Measurements from ENCODE around the gene SAFB2. TPM values are rescaled to one million over a fixed set of nuclear protein-coding genes. Genes with fewer than 3 reads are reported as not detected.

Gene SAFB2
- total and polyA plus RNA-seq, 9 of the 15 experiments (the other 6 are each of a cell fraction or from before 2014, with no cell fraction given) = 4.5 to 103 (median 47.3) TPM

DNA sequence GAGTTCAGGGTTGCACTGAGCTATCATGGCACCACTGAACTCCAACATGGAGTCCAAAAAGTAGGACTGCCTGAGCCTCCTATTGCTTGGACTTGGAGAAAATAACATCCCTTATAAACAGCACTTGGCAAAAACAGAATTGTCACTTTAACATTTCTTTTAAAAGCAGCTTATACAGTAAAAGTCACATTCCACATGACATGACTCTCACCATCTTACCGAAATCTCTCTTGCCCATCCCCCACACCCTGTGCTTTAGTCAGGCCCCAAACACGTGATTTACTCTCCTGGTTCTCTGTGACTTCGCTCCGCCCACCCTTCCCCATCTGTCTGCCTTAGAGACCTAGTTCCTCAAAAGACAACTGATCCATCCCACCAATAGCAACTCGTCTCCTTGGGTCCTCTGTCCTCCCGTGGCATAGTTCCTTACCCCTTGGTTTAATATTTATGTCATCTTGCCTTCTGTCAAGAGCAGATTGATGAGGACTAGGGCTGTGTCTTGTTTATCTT is 4.9 kb upstream of the SAFB2 start (continued):
- TF ChIP-seq, protein P1, sequence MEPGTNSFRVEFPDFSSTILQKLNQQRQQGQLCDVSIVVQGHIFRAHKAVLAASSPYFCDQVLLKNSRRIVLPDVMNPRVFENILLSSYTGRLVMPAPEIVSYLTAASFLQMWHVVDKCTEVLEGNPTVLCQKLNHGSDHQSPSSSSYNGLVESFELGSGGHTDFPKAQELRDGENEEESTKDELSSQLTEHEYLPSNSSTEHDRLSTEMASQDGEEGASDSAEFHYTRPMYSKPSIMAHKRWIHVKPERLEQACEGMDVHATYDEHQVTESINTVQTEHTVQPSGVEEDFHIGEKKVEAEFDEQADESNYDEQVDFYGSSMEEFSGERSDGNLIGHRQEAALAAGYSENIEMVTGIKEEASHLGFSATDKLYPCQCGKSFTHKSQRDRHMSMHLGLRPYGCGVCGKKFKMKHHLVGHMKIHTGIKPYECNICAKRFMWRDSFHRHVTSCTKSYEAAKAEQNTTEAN (CRISPR knock-in tag; IDR thresholded peaks at IDR 0.05) = no peak
- TF ChIP-seq GATA2 (CRISPR knock-in tag; IDR thresholded peaks at IDR 0.05) = no peak
- TF ChIP-seq NCOA1 (IDR thresholded peaks at IDR 0.05; ENCODE audit: low read depth) = no peak
- TF ChIP-seq KAT8 (IDR thresholded peaks at IDR 0.05; ENCODE audit: low read depth) = no peak
- no peak for TF ChIP-seq YY1 (IDR thresholded peaks at IDR 0.05; ENCODE audit: borderline replicate concordance in 1 of 3, control insufficient read depth in 1 of 3, extremely low read depth in 1 of 3, insufficient read depth in 3 of 3, insufficient read length in 1 of 3, insufficient replicate concordance in 2 of 3, low read depth in 1 of 3, low read length in 2 of 3)
- no peak for TF ChIP-seq ZNF263 (CRISPR knock-in tag; IDR thresholded peaks at IDR 0.05; ENCODE audit: borderline replicate concordance)
- TF ChIP-seq DACH1 (IDR thresholded peaks at IDR 0.05; ENCODE audit: partially characterized antibody) = no peak
- TF ChIP-seq, protein P2, sequence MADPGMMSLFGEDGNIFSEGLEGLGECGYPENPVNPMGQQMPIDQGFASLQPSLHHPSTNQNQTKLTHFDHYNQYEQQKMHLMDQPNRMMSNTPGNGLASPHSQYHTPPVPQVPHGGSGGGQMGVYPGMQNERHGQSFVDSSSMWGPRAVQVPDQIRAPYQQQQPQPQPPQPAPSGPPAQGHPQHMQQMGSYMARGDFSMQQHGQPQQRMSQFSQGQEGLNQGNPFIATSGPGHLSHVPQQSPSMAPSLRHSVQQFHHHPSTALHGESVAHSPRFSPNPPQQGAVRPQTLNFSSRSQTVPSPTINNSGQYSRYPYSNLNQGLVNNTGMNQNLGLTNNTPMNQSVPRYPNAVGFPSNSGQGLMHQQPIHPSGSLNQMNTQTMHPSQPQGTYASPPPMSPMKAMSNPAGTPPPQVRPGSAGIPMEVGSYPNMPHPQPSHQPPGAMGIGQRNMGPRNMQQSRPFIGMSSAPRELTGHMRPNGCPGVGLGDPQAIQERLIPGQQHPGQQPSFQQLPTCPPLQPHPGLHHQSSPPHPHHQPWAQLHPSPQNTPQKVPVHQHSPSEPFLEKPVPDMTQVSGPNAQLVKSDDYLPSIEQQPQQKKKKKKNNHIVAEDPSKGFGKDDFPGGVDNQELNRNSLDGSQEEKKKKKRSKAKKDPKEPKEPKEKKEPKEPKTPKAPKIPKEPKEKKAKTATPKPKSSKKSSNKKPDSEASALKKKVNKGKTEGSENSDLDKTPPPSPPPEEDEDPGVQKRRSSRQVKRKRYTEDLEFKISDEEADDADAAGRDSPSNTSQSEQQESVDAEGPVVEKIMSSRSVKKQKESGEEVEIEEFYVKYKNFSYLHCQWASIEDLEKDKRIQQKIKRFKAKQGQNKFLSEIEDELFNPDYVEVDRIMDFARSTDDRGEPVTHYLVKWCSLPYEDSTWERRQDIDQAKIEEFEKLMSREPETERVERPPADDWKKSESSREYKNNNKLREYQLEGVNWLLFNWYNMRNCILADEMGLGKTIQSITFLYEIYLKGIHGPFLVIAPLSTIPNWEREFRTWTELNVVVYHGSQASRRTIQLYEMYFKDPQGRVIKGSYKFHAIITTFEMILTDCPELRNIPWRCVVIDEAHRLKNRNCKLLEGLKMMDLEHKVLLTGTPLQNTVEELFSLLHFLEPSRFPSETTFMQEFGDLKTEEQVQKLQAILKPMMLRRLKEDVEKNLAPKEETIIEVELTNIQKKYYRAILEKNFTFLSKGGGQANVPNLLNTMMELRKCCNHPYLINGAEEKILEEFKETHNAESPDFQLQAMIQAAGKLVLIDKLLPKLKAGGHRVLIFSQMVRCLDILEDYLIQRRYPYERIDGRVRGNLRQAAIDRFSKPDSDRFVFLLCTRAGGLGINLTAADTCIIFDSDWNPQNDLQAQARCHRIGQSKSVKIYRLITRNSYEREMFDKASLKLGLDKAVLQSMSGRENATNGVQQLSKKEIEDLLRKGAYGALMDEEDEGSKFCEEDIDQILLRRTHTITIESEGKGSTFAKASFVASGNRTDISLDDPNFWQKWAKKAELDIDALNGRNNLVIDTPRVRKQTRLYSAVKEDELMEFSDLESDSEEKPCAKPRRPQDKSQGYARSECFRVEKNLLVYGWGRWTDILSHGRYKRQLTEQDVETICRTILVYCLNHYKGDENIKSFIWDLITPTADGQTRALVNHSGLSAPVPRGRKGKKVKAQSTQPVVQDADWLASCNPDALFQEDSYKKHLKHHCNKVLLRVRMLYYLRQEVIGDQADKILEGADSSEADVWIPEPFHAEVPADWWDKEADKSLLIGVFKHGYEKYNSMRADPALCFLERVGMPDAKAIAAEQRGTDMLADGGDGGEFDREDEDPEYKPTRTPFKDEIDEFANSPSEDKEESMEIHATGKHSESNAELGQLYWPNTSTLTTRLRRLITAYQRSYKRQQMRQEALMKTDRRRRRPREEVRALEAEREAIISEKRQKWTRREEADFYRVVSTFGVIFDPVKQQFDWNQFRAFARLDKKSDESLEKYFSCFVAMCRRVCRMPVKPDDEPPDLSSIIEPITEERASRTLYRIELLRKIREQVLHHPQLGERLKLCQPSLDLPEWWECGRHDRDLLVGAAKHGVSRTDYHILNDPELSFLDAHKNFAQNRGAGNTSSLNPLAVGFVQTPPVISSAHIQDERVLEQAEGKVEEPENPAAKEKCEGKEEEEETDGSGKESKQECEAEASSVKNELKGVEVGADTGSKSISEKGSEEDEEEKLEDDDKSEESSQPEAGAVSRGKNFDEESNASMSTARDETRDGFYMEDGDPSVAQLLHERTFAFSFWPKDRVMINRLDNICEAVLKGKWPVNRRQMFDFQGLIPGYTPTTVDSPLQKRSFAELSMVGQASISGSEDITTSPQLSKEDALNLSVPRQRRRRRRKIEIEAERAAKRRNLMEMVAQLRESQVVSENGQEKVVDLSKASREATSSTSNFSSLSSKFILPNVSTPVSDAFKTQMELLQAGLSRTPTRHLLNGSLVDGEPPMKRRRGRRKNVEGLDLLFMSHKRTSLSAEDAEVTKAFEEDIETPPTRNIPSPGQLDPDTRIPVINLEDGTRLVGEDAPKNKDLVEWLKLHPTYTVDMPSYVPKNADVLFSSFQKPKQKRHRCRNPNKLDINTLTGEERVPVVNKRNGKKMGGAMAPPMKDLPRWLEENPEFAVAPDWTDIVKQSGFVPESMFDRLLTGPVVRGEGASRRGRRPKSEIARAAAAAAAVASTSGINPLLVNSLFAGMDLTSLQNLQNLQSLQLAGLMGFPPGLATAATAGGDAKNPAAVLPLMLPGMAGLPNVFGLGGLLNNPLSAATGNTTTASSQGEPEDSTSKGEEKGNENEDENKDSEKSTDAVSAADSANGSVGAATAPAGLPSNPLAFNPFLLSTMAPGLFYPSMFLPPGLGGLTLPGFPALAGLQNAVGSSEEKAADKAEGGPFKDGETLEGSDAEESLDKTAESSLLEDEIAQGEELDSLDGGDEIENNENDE (IDR thresholded peaks at IDR 0.05; ENCODE audit: low read depth, low read length) = no peak
- TF ChIP-seq SAP30 (IDR thresholded peaks at IDR 0.05; ENCODE audit: borderline replicate concordance, insufficient read depth, low read depth, low read length, poor library complexity, severe bottlenecking) = no peak
- no peak for TF ChIP-seq ZBTB33 (CRISPR knock-in tag; IDR thresholded peaks at IDR 0.05)
- no peak for TF ChIP-seq U2AF2 (optimal IDR thresholded peaks at IDR 0.05; ENCODE audit: low read depth, low read length)
- TF ChIP-seq ZC3H11A (IDR thresholded peaks at IDR 0.05; ENCODE audit: low read depth, low read length) = no peak

All from K562 (cell line).